Measurements from ENCODE around the gene DRD4. TPM values are rescaled to one million over a fixed set of nuclear protein-coding genes. Genes with fewer than 3 reads are reported as not detected.

The DRD4 gene
- total and polyA plus RNA-seq, 2 experiments from 2014 or later = 1.1 TPM; not detected in 1

DNA sequence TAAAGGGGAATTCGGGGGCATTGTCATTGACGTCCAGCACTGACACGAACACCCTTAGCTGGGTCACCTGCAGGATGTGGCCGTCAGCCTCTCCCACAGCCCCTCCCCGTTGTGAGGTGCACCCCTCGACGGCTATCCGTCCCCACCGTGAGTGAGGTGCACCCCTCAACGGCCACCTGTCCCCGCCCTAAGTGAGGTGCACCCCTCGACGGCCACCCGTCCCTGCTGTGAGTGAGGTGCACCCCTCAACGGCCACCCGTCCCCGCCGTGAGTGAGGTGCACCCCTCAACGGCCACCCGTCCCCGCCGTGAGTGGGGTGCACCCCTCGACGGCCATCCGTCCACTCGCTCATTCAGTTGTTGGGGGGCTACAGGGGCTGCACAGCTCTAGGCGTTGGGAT lies 15.2 kb upstream of the DRD4 start:
- H4K20me1 ChIP-seq (ENCODE audit: insufficient read depth, poor library complexity, severe bottlenecking) = no peaks in the 10 kb centered on the region
- WGBS (ENCODE audit: low lambda C conversion rate, missing lambda C conversion rate) = 96% methylated on average over 19 of the region's 27 CpGs
- H3K4me2 ChIP-seq = no peak overlapping the region
- no peaks in the 10 kb centered on the region for H3K27me3 ChIP-seq
- H2AFZ ChIP-seq = no peak overlapping the region
- H3K9me2 ChIP-seq (replicated peaks; ENCODE audit: insufficient read depth) = no peaks in the 10 kb centered on the region
- no peak overlapping the region for H3K4me3 ChIP-seq
- no peaks in the 10 kb centered on the region for H3K79me2 ChIP-seq
- no peak overlapping the region for H3K27ac ChIP-seq
- H3K9me3 ChIP-seq (ENCODE audit: low read depth) = no peaks in the 10 kb centered on the region
- no peak for DNase-seq (ENCODE audit: low spot score)
- H3K36me3 ChIP-seq (replicated peaks; ENCODE audit: insufficient read depth, low read depth) = no peaks in the 10 kb centered on the region
- TF ChIP-seq EZH2phosphoT487 (IDR thresholded peaks at IDR 0.05; ENCODE audit: low read depth, severe bottlenecking, unreplicated experiment) (no peak), EZH2 (IDR thresholded peaks at IDR 0.05; ENCODE audit: borderline replicate concordance) (no peak), CTCF (IDR thresholded peaks at IDR 0.05; ENCODE audit: poor library complexity) (no peak)
- peaks cover 14% of the 10 kb centered on the region for H3K4me1 ChIP-seq (ENCODE audit: insufficient read depth)

- TF ChIP-seq EZH2phosphoT487 (IDR thresholded peaks at IDR 0.05; ENCODE audit: low read depth, severe bottlenecking, unreplicated experiment) = no peak
- 77% methylated on average over 15 of the region's 15 CpGs for WGBS (ENCODE audit: low lambda C conversion rate, missing lambda C conversion rate)
- DNase-seq (ENCODE audit: low spot score) = peak; percentile 8
- Histone ChIP-seq H3K4me3 (no peak overlapping the region), H3K27ac (peak overlapping the region; percentile 27), H3K9me3 (ENCODE audit: low read depth) (no peaks in the 10 kb centered on the region), H3K27me3 (no peaks in the 10 kb centered on the region), H3K36me3 (replicated peaks; ENCODE audit: insufficient read depth, low read depth) (no peaks in the 10 kb centered on the region), H3K4me2 (peak overlapping the region; percentile 72), H3K9me2 (replicated peaks; ENCODE audit: insufficient read depth) (no peaks in the 10 kb centered on the region), H3K79me2 (no peaks in the 10 kb centered on the region), H2AFZ (no peak overlapping the region), H3K4me1 (ENCODE audit: insufficient read depth) (peaks cover 14% of the 10 kb centered on the region), H4K20me1 (ENCODE audit: insufficient read depth, poor library complexity, severe bottlenecking) (no peaks in the 10 kb centered on the region)
Measured at GRCh38 chr11:623349-623869, 13.7 kb upstream of the DRD4 start.

DNA sequence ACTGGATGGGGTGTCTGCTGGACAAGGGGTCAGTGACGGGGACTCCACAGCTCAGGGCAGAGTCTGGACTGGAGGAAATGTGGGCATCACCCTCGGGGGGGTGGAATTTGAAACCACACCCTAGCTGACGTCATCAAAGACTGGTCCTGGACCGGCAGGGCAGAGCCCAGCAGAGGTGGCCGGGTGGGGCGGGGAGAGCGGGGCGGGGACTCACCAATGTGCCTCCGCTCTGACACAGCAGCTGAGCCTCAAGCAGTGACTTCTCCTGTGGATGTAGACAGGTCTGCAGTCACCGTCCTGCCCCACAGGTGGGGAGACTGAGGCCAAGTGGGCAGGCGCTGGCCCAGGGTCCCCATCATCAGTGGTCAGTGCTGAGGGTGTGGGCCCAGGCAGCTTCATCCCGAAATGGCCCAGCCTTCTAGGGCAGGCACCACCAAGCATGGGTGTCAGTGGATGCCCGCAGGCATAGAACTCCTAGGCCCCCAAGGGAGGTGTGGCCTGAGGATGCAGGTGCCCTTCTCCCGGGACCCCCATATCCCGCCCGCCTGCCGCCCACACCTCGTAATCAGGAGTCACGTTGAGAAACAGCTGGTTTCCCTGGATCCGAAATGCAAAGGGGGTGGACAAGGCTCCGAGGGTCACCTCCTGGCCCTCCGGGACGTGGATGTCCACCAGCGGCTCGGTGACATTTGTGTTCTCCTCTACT lies 12.9 kb upstream of the DRD4 start:
- TF ChIP-seq EZH2 (IDR thresholded peaks at IDR 0.05; ENCODE audit: borderline replicate concordance) (no peak), CTCF (IDR thresholded peaks at IDR 0.05; ENCODE audit: poor library complexity) (no peak), EZH2phosphoT487 (IDR thresholded peaks at IDR 0.05; ENCODE audit: low read depth, severe bottlenecking, unreplicated experiment) (no peak)
- no peak overlapping the region for H3K4me3 ChIP-seq
- H3K9me3 ChIP-seq (ENCODE audit: low read depth) = no peaks in the 10 kb centered on the region
- H3K27ac ChIP-seq = peak overlapping the region; percentile 93
- WGBS (ENCODE audit: low lambda C conversion rate, missing lambda C conversion rate) = 82% methylated on average over 20 of the region's 25 CpGs
- DNase-seq (ENCODE audit: low spot score) = peak; percentile 82
- H3K79me2 ChIP-seq = no peaks in the 10 kb centered on the region
- no peaks in the 10 kb centered on the region for H3K9me2 ChIP-seq (replicated peaks; ENCODE audit: insufficient read depth)
- no peaks in the 10 kb centered on the region for H4K20me1 ChIP-seq (ENCODE audit: insufficient read depth, poor library complexity, severe bottlenecking)
- no peaks in the 10 kb centered on the region for H3K36me3 ChIP-seq (replicated peaks; ENCODE audit: insufficient read depth, low read depth)
- H3K4me2 ChIP-seq = peak overlapping the region; percentile 72
- no peaks in the 10 kb centered on the region for H3K27me3 ChIP-seq
- no peak overlapping the region for H2AFZ ChIP-seq
- peaks cover 14% of the 10 kb centered on the region for H3K4me1 ChIP-seq (ENCODE audit: insufficient read depth)
